Sigmoid colon (tissue), 4 donors: ENCODE data around the gene ODF2.

ENCODE experiments used
- CTCF ChIP-seq, 4 experiments: fragments of 450-650 bp in 3 of 4; fragments of 200-600 bp in 1 of 4; IDR thresholded peaks; one replicate each; pipeline ENCODE4 v1.5.1; 2016 to 2019; ENCODE audit warnings: antibody characterized with exemption in 4 of 4, mild to moderate bottlenecking in 3 of 4, moderate library complexity in 2 of 4
- POLR2A ChIP-seq, 2 donors: fragments of 450-650 bp; IDR thresholded peaks; one replicate each; pipeline ENCODE4 v1.6.1; 2016; ENCODE audit warnings: antibody characterized with exemption in 2 of 2, mild to moderate bottlenecking in 2 of 2, moderate library complexity in 2 of 2
- POLR2AphosphoS5 ChIP-seq, 4 donors: sonication (generic); formaldehyde crosslinking; IDR thresholded peaks; one replicate each; pipeline ENCODE4 v1.6.1; 2017; ENCODE audit warnings: antibody characterized with exemption in 4 of 4

GRCh38 chr9:128503870-128504269 lies 48.1 kb downstream of the ODF2 start:
- TF ChIP-seq CTCF (IDR thresholded peaks at IDR 0.05): no peak
- no peak for TF ChIP-seq POLR2A (IDR thresholded peaks at IDR 0.05)
- TF ChIP-seq POLR2AphosphoS5 (IDR thresholded peaks at IDR 0.05): no peak
